ENCODE measurements around the gene SELENOW.

DNA sequence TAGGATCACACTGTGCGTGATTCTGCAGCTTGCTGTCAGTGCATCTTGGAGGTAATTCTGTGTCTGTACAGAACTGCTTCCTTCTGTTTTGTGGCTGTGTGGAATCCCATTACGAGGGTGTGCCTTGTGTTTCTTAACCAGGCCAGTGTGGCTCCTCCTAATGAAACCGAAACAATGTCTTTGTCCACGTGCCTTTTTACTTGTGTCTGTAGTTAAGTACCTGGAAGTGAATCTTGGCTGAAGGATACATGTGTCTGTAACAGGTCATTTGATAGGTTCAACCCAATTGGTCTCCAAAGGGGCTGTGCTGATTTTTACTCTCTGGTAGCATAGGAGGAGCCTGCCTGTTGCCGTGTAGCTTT lies 20.1 kb upstream of the SELENOW start:
- TF ChIP-seq, protein P1, sequence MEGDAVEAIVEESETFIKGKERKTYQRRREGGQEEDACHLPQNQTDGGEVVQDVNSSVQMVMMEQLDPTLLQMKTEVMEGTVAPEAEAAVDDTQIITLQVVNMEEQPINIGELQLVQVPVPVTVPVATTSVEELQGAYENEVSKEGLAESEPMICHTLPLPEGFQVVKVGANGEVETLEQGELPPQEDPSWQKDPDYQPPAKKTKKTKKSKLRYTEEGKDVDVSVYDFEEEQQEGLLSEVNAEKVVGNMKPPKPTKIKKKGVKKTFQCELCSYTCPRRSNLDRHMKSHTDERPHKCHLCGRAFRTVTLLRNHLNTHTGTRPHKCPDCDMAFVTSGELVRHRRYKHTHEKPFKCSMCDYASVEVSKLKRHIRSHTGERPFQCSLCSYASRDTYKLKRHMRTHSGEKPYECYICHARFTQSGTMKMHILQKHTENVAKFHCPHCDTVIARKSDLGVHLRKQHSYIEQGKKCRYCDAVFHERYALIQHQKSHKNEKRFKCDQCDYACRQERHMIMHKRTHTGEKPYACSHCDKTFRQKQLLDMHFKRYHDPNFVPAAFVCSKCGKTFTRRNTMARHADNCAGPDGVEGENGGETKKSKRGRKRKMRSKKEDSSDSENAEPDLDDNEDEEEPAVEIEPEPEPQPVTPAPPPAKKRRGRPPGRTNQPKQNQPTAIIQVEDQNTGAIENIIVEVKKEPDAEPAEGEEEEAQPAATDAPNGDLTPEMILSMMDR (IDR thresholded peaks at IDR 0.05), result no peak
- no peak for TF ChIP-seq POLR2A (IDR thresholded peaks at IDR 0.05)

All from esophagus squamous epithelium (tissue), 4 donors.